K562 (cell line): ENCODE data around the gene ZSWIM6. TPM values are rescaled to one million over a fixed set of nuclear protein-coding genes. Genes with fewer than 3 reads are reported as not detected.

Experiments used
- ATAC-seq: fragments of 200-7000 bp; cut with Tn5 transposase; 3 replicates; pipeline ENCODE4 v1.9.1; 2020; ENCODE audit warnings: moderate library complexity
- BruUV-seq: library from RNA; stranded (reverse); fragments of 400-500 nt; replicated peaks from 2 replicates; lab custom pipeline; 2021; lab: Mats Ljungman, UMichigan
- CTCF ChIA-PET: fragments of 300-600 bp; formaldehyde crosslinking; extraction: SDS; loops from one replicate; lab custom pipeline; 2021; ENCODE audit warnings: low intra/inter-chr PET ratio; lab: Yijun Ruan, JAX
- POLR2A ChIA-PET: fragments of 300-600, 350-650 bp; sonication (Branson Sonifier 250); formaldehyde crosslinking; extraction: SDS; loops from one replicate; lab custom pipeline; 2021; ENCODE audit warnings: antibody characterized with exemption, inconsistent platforms; lab: Yijun Ruan, JAX
- DNase-seq, 4 experiments: peaks; one replicate each; pipeline versions ENCODE4 v3.0.0 to v3.0.0-alpha.2; 2011 to 2018; ENCODE audit warnings: low spot score in 3 of 4, mixed read lengths in 3 of 4; ENCODE audit errors: extremely low read depth in 1 of 4
- FAIRE-seq: peaks from 2 replicates; lab custom pipeline; 2011; peaks lifted over from hg19 to GRCh38; lab: Jason Lieb, UNC
- H2AFZ ChIP-seq: 2 replicates; pipeline ENCODE4 v1.6.0; 2011; ENCODE audit warnings: low read depth, low read length, control low read depth, inconsistent platforms
- H3K27ac ChIP-seq: fragments of 200-600 bp; 3 replicates; pipeline ENCODE4 v1.8.0; 2011; ENCODE audit warnings: low read depth, mild to moderate bottlenecking, control low read depth, inconsistent platforms, low read length, moderate library complexity, mixed read lengths; ENCODE audit errors: extremely low read depth
- H3K27me3 ChIP-seq, 2 experiments: fragments of 300-600 bp in 1 of 2; 2 replicates in 1 of 2; 3 replicates in 1 of 2; pipeline versions ENCODE4 v1.6.0 to v1.8.0; 2011; ENCODE audit warnings: inconsistent platforms in 2 of 2, low read length in 2 of 2, mild to moderate bottlenecking in 1 of 2, mixed read lengths in 1 of 2, moderate library complexity in 1 of 2; ENCODE audit not compliant: control insufficient read depth in 2 of 2, insufficient read depth in 2 of 2
- H3K36me3 ChIP-seq: fragments of 300-600 bp; 3 replicates; pipeline ENCODE4 v1.8.0; 2011; ENCODE audit warnings: mild to moderate bottlenecking, low read length, inconsistent platforms; ENCODE audit not compliant: control insufficient read depth, insufficient read depth
- H3K4me1 ChIP-seq, 2 experiments: fragments of 200-600 bp in 1 of 2; replicated peaks in 1 of 2; 2 replicates in 1 of 2; 3 replicates in 1 of 2; pipeline versions ENCODE4 v1.5.1 to v1.8.0; 2011; ENCODE audit warnings: inconsistent platforms in 2 of 2, low read length in 2 of 2, mild to moderate bottlenecking in 1 of 2, mixed read lengths in 1 of 2, moderate library complexity in 1 of 2; ENCODE audit not compliant: control insufficient read depth in 2 of 2, insufficient read depth in 2 of 2
- H3K4me2 ChIP-seq: 2 replicates; pipeline ENCODE4 v1.6.1; 2011; ENCODE audit warnings: low read length, control low read depth, inconsistent platforms, mixed read lengths; ENCODE audit not compliant: insufficient read depth
- H3K4me3 ChIP-seq: fragments of 200-600 bp; sonication (generic), shearing (Covaris generic); 2 replicates; pipeline ENCODE4 v1.5.1; 2016; ENCODE audit warnings: control low read depth, inconsistent platforms
- H3K79me2 ChIP-seq: fragments of 200-600 bp; 3 replicates; pipeline ENCODE4 v1.8.0; 2011; ENCODE audit warnings: low read length, inconsistent platforms; ENCODE audit not compliant: control insufficient read depth, insufficient read depth
- H3K9ac ChIP-seq, 2 experiments: 2 replicates each; pipeline versions ENCODE4 v1.6.0 to v1.6.1; 2011; ENCODE audit warnings: low read depth in 2 of 2, low read length in 2 of 2, control low read depth in 1 of 2, inconsistent platforms in 1 of 2, mild to moderate bottlenecking in 1 of 2, mixed read lengths in 1 of 2; ENCODE audit not compliant: insufficient read depth in 1 of 2
- H3K9me1 ChIP-seq: one replicate; pipeline ENCODE4 v1.6.0; 2011; ENCODE audit warnings: inconsistent platforms, mild to moderate bottlenecking, low read length, moderate library complexity; ENCODE audit not compliant: control insufficient read depth, insufficient read depth
- H3K9me3 ChIP-seq: replicated peaks from 2 replicates; pipeline ENCODE4 v1.5.1; 2011; ENCODE audit warnings: low read depth, low read length, inconsistent platforms; ENCODE audit not compliant: control insufficient read depth, insufficient read depth
- H4K20me1 ChIP-seq: replicated peaks from 2 replicates; pipeline ENCODE4 v1.6.1; 2011; ENCODE audit warnings: low read length, inconsistent platforms, mixed read lengths; ENCODE audit not compliant: control insufficient read depth, insufficient read depth
- BCOR ChIP-seq: fragments of 450-650 bp; IDR thresholded peaks from 2 replicates; pipeline ENCODE4 v1.6.1; 2016
- FOXJ2 ChIP-seq: fragments of 200-800 bp; sonication (Bioruptor generic); IDR thresholded peaks from 2 replicates; pipeline ENCODE4 v1.6.1; 2016; ENCODE audit warnings: missing genetic modification characterization, missing compliant biosample characterization
- MTA1 ChIP-seq: fragments of 450-650 bp; IDR thresholded peaks from 2 replicates; pipeline ENCODE4 v1.6.1; 2017; ENCODE audit warnings: borderline replicate concordance
- THRB ChIP-seq: fragments of 450-650 bp; formaldehyde crosslinking; conservative IDR thresholded peaks from 2 replicates; pipeline ENCODE4 v1.4.0; 2022; ENCODE audit warnings: mild to moderate bottlenecking, missing genetic modification characterization
- TRIM24 ChIP-seq, 2 experiments: fragments of 450-650 bp; IDR thresholded peaks; 2 replicates each; pipeline ENCODE4 v1.6.1; 2016
- TRIM28 ChIP-seq: fragments of 450-650 bp; IDR thresholded peaks from 2 replicates; pipeline ENCODE4 v1.6.1; 2017
- U2AF1 ChIP-seq: fragments of 200-400 bp; formaldehyde crosslinking; optimal IDR thresholded peaks from 2 replicates; pipeline ENCODE3; 2017; ENCODE audit warnings: mild to moderate bottlenecking, low read depth, low read length, moderate library complexity
- ZNF121 ChIP-seq: sonication (generic); formaldehyde crosslinking; conservative IDR thresholded peaks from 2 replicates; pipeline ENCODE4 v1.8.0; 2022; ENCODE audit warnings: missing genetic modification reagents
- ZNF561 ChIP-seq: fragments of 450-650 bp; formaldehyde crosslinking; conservative IDR thresholded peaks from 2 replicates; pipeline ENCODE4 v1.4.0; 2020; ENCODE audit warnings: mild to moderate bottlenecking, moderate library complexity
- WGBS: fragments of 100-300 bp; shearing (Covaris generic); methylation state at CpG from one replicate; pipeline ENCODE4 v1.1.6; 2016; ENCODE audit warnings: low coverage, mixed read lengths; ENCODE audit not compliant: insufficient coverage; ENCODE audit errors: missing lambda C conversion rate; 5-methylcytosine and 5-hydroxymethylcytosine counted together
- in situ Hi-C: fragments of 300-500 bp; cut with MboI; formaldehyde crosslinking; loops from 4 replicates; pipeline ENCODE4 v1.15.0; 2018; ENCODE audit warnings: inconsistent platforms, mixed read lengths
- intact Hi-C: fragments of 100-400 bp; cut with micrococcal nuclease; formaldehyde crosslinking; loops from 2 replicates; pipeline ENCODE4 v1.14.2; 2022
- polyA plus RNA-seq, 8 experiments: library from polyadenylated mRNA; depleted of rRNA in 4 of 8; stranded (reverse) in 5 of 8; unstranded in 3 of 8; fragments of >200 nt; fragmentation: Nextera tagmentation in 2 of 8; fragmentation: Illumina TruSeq in 1 of 8; extraction: Ambion mirVana in 2 of 8; extraction: Trizol in 1 of 8; gene quantifications; 2 replicates each; pipeline versions ENCODE4 v1.2.1 to v1.2.3, GENCODE V29; 2011 to 2014; ENCODE audit warnings: inconsistent platforms in 1 of 8, missing spikeins in 1 of 8
- total RNA-seq, 7 experiments: library from RNA; depleted of rRNA in 6 of 7; stranded (reverse); fragments of >200 nt in 6 of 7; fragmentation: Illumina TruSeq in 2 of 7; extraction: Trizol in 2 of 7; gene quantifications; 2 replicates each; pipeline versions ENCODE4 v1.2.1 to v1.2.3, GENCODE V29; 2011 to 2021; ENCODE audit warnings: low replicate concordance in 1 of 7
- TF ChIP-seq, protein P1 (sequence below): fragments of 450-650 bp; conservative IDR thresholded peaks from 2 replicates; pipeline ENCODE4 v1.6.1; 2016; ENCODE audit warnings: missing genetic modification characterization, low read depth, mild to moderate bottlenecking, missing compliant biosample characterization, moderate library complexity

ZSWIM6 gene
- total and polyA plus RNA-seq, 9 of the 15 experiments (the other 6 are each of a cell fraction or from before 2014, with no cell fraction given): 0.81 to 3.2 (median 2.0) TPM

DNA sequence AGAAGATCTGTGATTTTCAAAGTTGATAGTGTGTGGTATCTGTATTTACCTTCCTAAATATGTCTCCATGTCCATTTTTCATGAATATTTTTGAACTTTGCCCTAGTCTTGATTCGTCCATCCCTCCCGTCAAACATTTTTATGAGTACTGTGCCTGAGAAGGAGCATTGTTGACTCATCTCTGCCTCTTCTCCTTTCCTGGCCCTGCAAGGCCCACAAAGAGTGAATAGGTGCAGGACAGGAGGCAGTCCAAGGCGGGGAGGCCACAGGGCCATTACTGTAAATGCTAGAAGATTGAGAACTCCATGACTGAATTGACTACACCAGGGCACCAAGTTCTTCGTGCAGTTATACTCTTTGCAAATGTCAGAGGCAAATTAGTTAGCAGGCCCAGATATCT, 200.9 kb downstream of the ZSWIM6 start:
- intact Hi-C loops: no loop called here
- ChIA-PET CTCF (no interaction called here), POLR2A (no interaction called here)
- Histone ChIP-seq H2AFZ (no peak overlapping the region), H3K27me3 (no peaks in the 10 kb centered on the region), H3K27ac (no peak overlapping the region), H3K36me3 (no peaks in the 10 kb centered on the region)
- no TSS peak for BruUV-seq
- WGBS: 11% methylated on average over 3 of the region's 4 CpGs
- TF ChIP-seq ZNF561 (CRISPR knock-in tag) (no peak), BCOR (no peak), THRB (CRISPR knock-in tag) (no peak)
- TF ChIP-seq, all 486 proteins: peak for 0
- Histone ChIP-seq H4K20me1 (no peaks in the 10 kb centered on the region), H3K9me1 (no peaks in the 10 kb centered on the region), H3K4me2 (no peak overlapping the region), H3K4me3 (no peak overlapping the region), H3K9ac (no peak overlapping the region), H3K4me1 (no peaks in the 10 kb centered on the region), H3K9me3 (no peaks in the 10 kb centered on the region), H3K79me2 (no peaks in the 10 kb centered on the region)
- in situ Hi-C loops: no loop called here
- no peak for DNase-seq
- no peak for FAIRE-seq
- no peak for ATAC-seq

DNA sequence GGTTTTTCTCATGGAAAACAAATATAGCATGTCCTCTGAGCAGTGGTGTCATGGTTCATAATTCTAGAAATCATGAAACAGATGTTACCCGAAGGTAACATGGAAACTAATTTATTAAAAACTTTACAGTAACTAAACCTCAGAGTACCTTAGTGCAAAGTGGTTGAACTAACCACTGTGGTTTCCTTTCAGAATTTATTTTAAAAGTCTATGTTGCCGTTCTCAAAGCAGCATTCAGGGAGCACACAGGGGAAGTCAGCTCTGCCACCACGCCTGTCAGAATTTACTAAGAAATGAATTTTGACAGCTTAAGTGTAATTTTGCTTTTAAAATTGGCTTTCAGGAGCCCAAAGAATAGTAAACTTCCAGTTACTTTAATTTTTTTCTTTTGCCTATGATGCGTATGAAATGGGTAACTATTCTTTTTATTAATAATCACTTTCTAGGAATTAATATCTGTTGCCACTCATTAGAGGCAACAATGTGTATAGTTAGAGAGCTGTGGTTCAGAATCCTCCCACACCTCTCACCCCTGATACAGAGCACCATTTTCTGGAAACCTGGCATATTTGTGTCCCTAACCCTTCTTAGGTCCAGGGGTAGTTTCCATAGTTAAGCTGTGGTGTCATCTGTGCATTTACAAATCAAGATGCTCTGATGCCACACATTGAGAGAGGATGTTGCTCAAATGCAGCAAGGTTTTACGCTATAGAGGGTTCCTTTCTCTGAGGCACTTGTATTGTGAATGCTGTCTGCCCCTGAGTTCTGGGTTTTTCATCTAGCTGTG, 202.6 kb downstream of the ZSWIM6 start:
- no peak overlapping the region for H2AFZ ChIP-seq
- TF ChIP-seq TRIM24 (IDR thresholded peaks at IDR 0.05) (no peak), FOXJ2 (tag) (no peak), ZNF121 (CRISPR knock-in tag) (no peak), U2AF1 (no peak), MTA1 (no peak), TRIM28 (no peak)
- TF ChIP-seq, protein P1, sequence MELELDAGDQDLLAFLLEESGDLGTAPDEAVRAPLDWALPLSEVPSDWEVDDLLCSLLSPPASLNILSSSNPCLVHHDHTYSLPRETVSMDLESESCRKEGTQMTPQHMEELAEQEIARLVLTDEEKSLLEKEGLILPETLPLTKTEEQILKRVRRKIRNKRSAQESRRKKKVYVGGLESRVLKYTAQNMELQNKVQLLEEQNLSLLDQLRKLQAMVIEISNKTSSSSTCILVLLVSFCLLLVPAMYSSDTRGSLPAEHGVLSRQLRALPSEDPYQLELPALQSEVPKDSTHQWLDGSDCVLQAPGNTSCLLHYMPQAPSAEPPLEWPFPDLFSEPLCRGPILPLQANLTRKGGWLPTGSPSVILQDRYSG: no peak
- TF ChIP-seq, all 486 proteins: peak for 0
- Histone ChIP-seq H3K4me1 (no peaks in the 10 kb centered on the region), H3K27ac (no peak overlapping the region), H3K9ac (no peak overlapping the region), H3K4me3 (no peak overlapping the region), H3K9me1 (no peaks in the 10 kb centered on the region), H3K79me2 (no peaks in the 10 kb centered on the region), H3K27me3 (no peaks in the 10 kb centered on the region), H3K9me3 (no peaks in the 10 kb centered on the region), H4K20me1 (no peaks in the 10 kb centered on the region), H3K36me3 (no peaks in the 10 kb centered on the region), H3K4me2 (no peak overlapping the region)
- in situ Hi-C loops (no loop called here), intact Hi-C loops (no loop called here)
- BruUV-seq: no TSS peak
- CTCF ChIA-PET: no interaction called here
- 33% methylated on average over 5 of the region's 5 CpGs for WGBS
- FAIRE-seq (no peak), DNase-seq (no peak), ATAC-seq (no peak)
- POLR2A ChIA-PET: no interaction called here
